Cardiac muscle cell (in vitro differentiated cells and primary cell): Measurements from ENCODE around the gene FMNL3. TPM values are rescaled to one million over a fixed set of nuclear protein-coding genes. Genes with fewer than 3 reads are reported as not detected.

Experiments used
- DNase-seq, 2 donors: peaks; one replicate each; pipeline versions ENCODE4 v3.0.0 to v3.0.0-alpha.2; 2010 to 2017; ENCODE audit warnings: low read depth in 1 of 2, low spot score in 1 of 2
- H3K27ac ChIP-seq: fragments of 200-600 bp; sonication (generic); 2 replicates; pipeline ENCODE4 v1.5.1; 2016
- H3K27me3 ChIP-seq: fragments of 200-600 bp; sonication (generic); 2 replicates; pipeline ENCODE4 v1.6.0; 2016; ENCODE audit warnings: control low read depth
- H3K36me3 ChIP-seq: fragments of 200-600 bp; sonication (generic); 2 replicates; pipeline ENCODE4 v1.5.1; 2016; ENCODE audit warnings: control low read depth
- H3K4me1 ChIP-seq: fragments of 200-600 bp; sonication (generic); 2 replicates; pipeline ENCODE4 v1.8.1; 2017; ENCODE audit warnings: low read depth, mild to moderate bottlenecking, mixed run types
- H3K4me3 ChIP-seq: fragments of 200-600 bp; sonication (generic); 2 replicates; pipeline ENCODE4 v1.5.1; 2016; ENCODE audit warnings: mild to moderate bottlenecking
- H3K9me3 ChIP-seq: fragments of 200-600 bp; sonication (generic); 2 replicates; pipeline ENCODE4 v1.5.1; 2017; ENCODE audit warnings: low read depth, mild to moderate bottlenecking, control low read depth
- CTCF ChIP-seq: IDR thresholded peaks from 2 replicates; pipeline ENCODE4 v1.5.1; 2012; ENCODE audit warnings: low read depth, mild to moderate bottlenecking, low read length
- polyA plus RNA-seq: library from polyadenylated mRNA; unstranded; fragments of >200 nt; fragmentation: Nextera tagmentation; extraction: Ambion mirVana; gene quantifications from 2 replicates; pipeline ENCODE4 v1.2.1, GENCODE V29; 2016
- total RNA-seq: library from RNA; depleted of rRNA; stranded (reverse); fragments of >200 nt; gene quantifications from 2 replicates; pipeline ENCODE4 v1.2.3, GENCODE V29; 2016

Gene FMNL3
- total and polyA plus RNA-seq, 2 experiments from 2014 or later, result 2.9 to 5.6 TPM

DNA sequence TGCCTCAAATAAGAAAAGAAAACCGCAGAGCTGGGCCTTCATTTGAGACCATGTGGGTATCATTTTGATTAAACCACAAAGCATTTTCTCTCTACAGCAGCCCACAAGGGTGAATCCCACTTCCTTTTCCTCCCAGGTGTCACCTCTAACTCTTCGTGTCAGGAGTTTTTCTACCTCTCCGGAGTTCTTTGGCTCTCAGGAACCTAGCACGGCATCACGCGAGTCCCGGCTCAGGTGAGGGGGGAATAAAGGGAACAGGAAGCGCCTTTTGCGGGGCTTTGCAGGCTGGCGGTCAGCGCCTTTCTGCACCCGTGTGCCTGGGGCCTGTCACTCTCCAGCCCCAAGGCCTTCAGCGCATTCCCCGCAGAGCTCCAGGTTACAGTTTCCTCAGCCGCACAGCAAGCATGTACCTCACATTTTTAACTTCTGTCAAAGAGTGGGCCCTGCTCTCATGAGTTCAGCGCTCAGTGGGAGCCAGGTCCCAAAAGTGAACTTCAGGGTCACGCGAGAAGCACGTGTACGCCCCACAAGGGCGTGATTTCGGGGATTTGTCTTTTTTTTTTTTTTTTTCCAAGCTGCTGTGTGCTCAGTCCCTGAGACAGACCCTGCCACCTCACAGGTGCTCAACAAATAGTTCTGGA, 84.6 kb downstream of the FMNL3 start:
- DNase-seq, result peak in 1 of 2 donors; percentile 59
- Histone ChIP-seq H3K4me1 (peaks cover 7% of the 10 kb centered on the region), H3K36me3 (no peaks in the 10 kb centered on the region), H3K27me3 (no peaks in the 10 kb centered on the region), H3K9me3 (no peaks in the 10 kb centered on the region), H3K4me3 (peak overlapping the region; percentile 31), H3K27ac (peak overlapping the region; percentile 85)
- TF ChIP-seq CTCF, result no peak

- no peak for TF ChIP-seq CTCF
- Histone ChIP-seq H3K36me3 (no peaks in the 10 kb centered on the region), H3K9me3 (no peaks in the 10 kb centered on the region), H3K27me3 (no peaks in the 10 kb centered on the region), H3K4me1 (peaks cover 7% of the 10 kb centered on the region), H3K27ac (peak overlapping the region; percentile 85), H3K4me3 (peak overlapping the region; percentile 31)
- no peak for DNase-seq
These were observed 85.3 kb downstream of the FMNL3 start for GRCh38 chr12:49621651-49622500.

DNA sequence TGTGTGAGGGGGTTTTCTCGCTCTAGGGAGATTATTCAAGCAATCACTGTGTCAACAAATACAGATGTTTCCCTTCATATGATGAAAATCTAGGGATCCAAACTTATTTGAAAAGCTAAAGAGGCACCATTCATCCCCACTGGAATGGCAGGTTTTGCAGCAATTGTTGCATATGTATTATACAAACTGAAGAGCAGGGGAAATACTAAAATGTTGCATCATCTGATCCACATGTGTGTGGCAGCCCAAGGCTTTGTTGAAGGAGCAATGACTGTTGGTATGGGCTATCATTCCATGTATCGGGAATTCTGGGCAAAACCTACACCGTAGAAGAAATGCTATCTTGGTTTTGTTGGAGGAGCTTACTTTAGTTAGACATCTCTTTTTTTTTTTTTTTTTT, 87.9 kb downstream of the FMNL3 start:
- Histone ChIP-seq H3K27ac (no peak overlapping the region), H3K9me3 (no peaks in the 10 kb centered on the region), H3K36me3 (no peaks in the 10 kb centered on the region), H3K4me1 (peaks cover 7% of the 10 kb centered on the region), H3K27me3 (no peaks in the 10 kb centered on the region), H3K4me3 (no peak overlapping the region)
- no peak for TF ChIP-seq CTCF
- peak in 1 of 2 donors; percentile 38 for DNase-seq

DNA sequence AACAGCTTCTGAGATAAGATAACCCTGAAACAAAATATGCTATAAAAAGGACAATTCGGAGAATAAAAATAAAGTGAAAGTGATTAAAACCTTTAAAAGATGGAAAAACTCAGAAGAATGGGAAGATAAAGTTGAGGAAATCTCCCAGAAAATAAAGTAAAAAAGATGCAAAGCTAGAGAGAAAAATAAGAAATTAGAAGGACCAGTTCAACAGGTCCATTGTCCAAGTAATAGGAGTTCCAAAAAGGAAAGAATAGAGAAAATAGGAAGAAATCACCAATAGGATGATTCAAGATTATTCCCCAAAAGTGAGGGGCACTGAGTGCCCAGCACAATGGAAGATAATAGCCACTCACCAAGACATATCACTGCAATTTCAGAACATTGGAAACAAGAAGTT, 88.6 kb downstream of the FMNL3 start:
- DNase-seq, result no peak
- Histone ChIP-seq H3K27ac (no peak overlapping the region), H3K4me3 (no peak overlapping the region), H3K9me3 (no peaks in the 10 kb centered on the region), H3K4me1 (peaks cover 7% of the 10 kb centered on the region), H3K36me3 (no peaks in the 10 kb centered on the region), H3K27me3 (no peaks in the 10 kb centered on the region)
- TF ChIP-seq CTCF, result no peak

- no peaks in the 10 kb centered on the region for H3K36me3 ChIP-seq
- no peak for DNase-seq
- no peak overlapping the region for H3K4me3 ChIP-seq
- H3K4me1 ChIP-seq, result peaks cover under 1% of the 10 kb centered on the region
- no peaks in the 10 kb centered on the region for H3K27me3 ChIP-seq
- no peak overlapping the region for H3K27ac ChIP-seq
- TF ChIP-seq CTCF, result no peak
- H3K9me3 ChIP-seq, result no peaks in the 10 kb centered on the region
These were observed 90.5 kb downstream of the FMNL3 start for GRCh38 chr12:49616533-49617219.
